H1 (cell line): ENCODE measurements around the gene PSMF1. TPM values are rescaled to one million over a fixed set of nuclear protein-coding genes. Genes with fewer than 3 reads are reported as not detected.

ENCODE experiments used
- CTCF ChIA-PET: fragments of 300-600 bp; sonication (Branson Sonifier 250); formaldehyde crosslinking; loops from one replicate; lab custom pipeline; 2021; ENCODE audit not compliant: partially characterized antibody; lab: Charles Lee
- POLR2A ChIA-PET: fragments of 300-600 bp; sonication (Branson Sonifier 250); formaldehyde crosslinking; loops from one replicate; lab custom pipeline; 2021; ENCODE audit warnings: inconsistent platforms; ENCODE audit not compliant: partially characterized antibody; lab: Charles Lee
- DNase-seq, 2 experiments: peaks; one replicate each; pipeline versions ENCODE4 v3.0.0 to v3.0.0-alpha.2; 2010 to 2022; ENCODE audit warnings: low spot score in 2 of 2, low read depth in 1 of 2, mixed read lengths in 1 of 2
- FAIRE-seq: peaks from 2 replicates; lab custom pipeline; 2011; peaks lifted over from hg19 to GRCh38; lab: Jason Lieb, UNC
- H2AFZ ChIP-seq: 2 replicates; pipeline ENCODE4 v1.8.1; 2012; ENCODE audit warnings: low read length, inconsistent platforms
- H2AK5ac ChIP-seq: 2 replicates; pipeline ENCODE4 v1.6.1; 2013; ENCODE audit warnings: low read depth, low read length
- H2BK120ac ChIP-seq: replicated peaks from 2 replicates; pipeline ENCODE3; 2013; ENCODE audit warnings: low read depth, low read length, inconsistent platforms
- H2BK12ac ChIP-seq: 2 replicates; pipeline ENCODE4 v1.6.1; 2013; ENCODE audit warnings: low read depth, low read length
- H2BK15ac ChIP-seq: 2 replicates; pipeline ENCODE4 v1.6.1; 2013; ENCODE audit warnings: low read length
- H2BK20ac ChIP-seq: 2 replicates; pipeline ENCODE4 v1.6.1; 2013; ENCODE audit warnings: low read length
- H2BK5ac ChIP-seq: 2 replicates; pipeline ENCODE4 v1.6.1; 2013; ENCODE audit warnings: low read depth, low read length
- H3K14ac ChIP-seq: 2 replicates; pipeline ENCODE4 v1.6.1; 2013; ENCODE audit warnings: inconsistent platforms; ENCODE audit not compliant: insufficient read length
- H3K18ac ChIP-seq: 2 replicates; pipeline ENCODE4 v1.6.1; 2013; ENCODE audit warnings: low read length; ENCODE audit errors: extremely low read depth
- H3K23ac ChIP-seq: 2 replicates; pipeline ENCODE4 v1.6.1; 2013; ENCODE audit warnings: inconsistent platforms; ENCODE audit not compliant: insufficient read length
- H3K23me2 ChIP-seq: 2 replicates; pipeline ENCODE4 v1.6.1; 2013; ENCODE audit warnings: low read depth, low read length
- H3K27ac ChIP-seq: 2 replicates; pipeline ENCODE4 v1.6.1; 2011; ENCODE audit warnings: low read depth, low read length, inconsistent platforms
- H3K27me3 ChIP-seq, 4 experiments: replicated peaks in 1 of 4; 1 replicate in 1 of 4; 2 replicates in 3 of 4; pipeline versions ENCODE4 v1.6.1 to v1.8.1; 2011 to 2013; ENCODE audit warnings: low read length in 3 of 4, mild to moderate bottlenecking in 3 of 4, inconsistent platforms in 2 of 4, mixed read lengths in 2 of 4, moderate library complexity in 1 of 4; ENCODE audit not compliant: control insufficient read depth in 3 of 4, insufficient read depth in 3 of 4; ENCODE audit errors: extremely low read depth in 1 of 4
- H3K36me3 ChIP-seq, 4 experiments: 2 replicates each; pipeline versions ENCODE4 v1.6.1 to v1.8.1; 2011 to 2013; ENCODE audit warnings: mild to moderate bottlenecking in 4 of 4, low read length in 3 of 4, moderate library complexity in 2 of 4, control low read depth in 1 of 4, inconsistent platforms in 1 of 4; ENCODE audit not compliant: insufficient read depth in 4 of 4, control insufficient read depth in 2 of 4
- H3K4ac ChIP-seq: replicated peaks from 2 replicates; pipeline ENCODE3; 2013; ENCODE audit warnings: low read length, low read depth, mixed read lengths, inconsistent platforms; ENCODE audit not compliant: insufficient read length
- H3K4me1 ChIP-seq, 4 experiments: replicated peaks in 1 of 4; 1 replicate in 1 of 4; 2 replicates in 3 of 4; pipeline versions ENCODE4 v1.6.1 to v1.8.1; 2011 to 2013; ENCODE audit warnings: low read length in 3 of 4, inconsistent platforms in 2 of 4, mixed read lengths in 1 of 4; ENCODE audit not compliant: insufficient read depth in 4 of 4, control insufficient read depth in 3 of 4
- H3K4me2 ChIP-seq, 2 experiments: 2 replicates each; pipeline versions ENCODE4 v1.6.1 to v1.8.1; 2011 to 2013; ENCODE audit warnings: low read depth in 2 of 2, low read length in 2 of 2, control low read depth in 1 of 2, inconsistent platforms in 1 of 2, mild to moderate bottlenecking in 1 of 2; ENCODE audit not compliant: insufficient read depth in 1 of 2
- H3K4me3 ChIP-seq, 4 experiments: fragments of 200-600, 300-600 bp in 1 of 4; sonication (generic), shearing (Covaris generic), sonication (Bioruptor Twin) in 1 of 4; 2 replicates each; pipeline versions ENCODE4 v1.5.1 to v1.8.1; 2011 to 2016; ENCODE audit warnings: low read length in 4 of 4, low read depth in 3 of 4, control low read depth in 2 of 4, inconsistent platforms in 2 of 4, mild to moderate bottlenecking in 2 of 4, mixed read lengths in 1 of 4, moderate library complexity in 1 of 4; ENCODE audit not compliant: insufficient read depth in 2 of 4; ENCODE audit errors: extremely low read depth in 1 of 4
- H3K56ac ChIP-seq: replicated peaks from 2 replicates; pipeline ENCODE3; 2013; ENCODE audit warnings: low read depth, mild to moderate bottlenecking, mixed read lengths, low read length, inconsistent platforms; ENCODE audit not compliant: insufficient read length
- H3K79me1 ChIP-seq: 2 replicates; pipeline ENCODE4 v1.6.1; 2013; ENCODE audit warnings: low read depth, low read length, control low read depth
- H3K79me2 ChIP-seq, 2 experiments: 2 replicates each; pipeline versions ENCODE4 v1.6.1 to v1.8.1; 2012 to 2013; ENCODE audit warnings: low read length in 2 of 2, mild to moderate bottlenecking in 2 of 2, inconsistent platforms in 1 of 2; ENCODE audit not compliant: insufficient read depth in 2 of 2, control insufficient read depth in 1 of 2
- H3K9ac ChIP-seq, 4 experiments: replicated peaks in 1 of 4; 1 replicate in 1 of 4; 2 replicates in 3 of 4; pipeline versions ENCODE4 v1.6.1 to v1.8.1; 2011 to 2013; ENCODE audit warnings: low read depth in 3 of 4, low read length in 3 of 4, control low read depth in 2 of 4, mild to moderate bottlenecking in 2 of 4, moderate library complexity in 2 of 4, inconsistent platforms in 1 of 4; ENCODE audit errors: extremely low read depth in 1 of 4
- H3K9me3 ChIP-seq, 2 experiments: 2 replicates each; pipeline versions ENCODE4 v1.6.1 to v1.8.1; 2012 to 2013; ENCODE audit warnings: mild to moderate bottlenecking in 2 of 2, moderate library complexity in 2 of 2, control low read depth in 1 of 2, inconsistent platforms in 1 of 2, low read depth in 1 of 2, low read length in 1 of 2, mixed read lengths in 1 of 2; ENCODE audit not compliant: insufficient read depth in 2 of 2
- H4K20me1 ChIP-seq, 2 experiments: replicated peaks in 1 of 2; 2 replicates each; pipeline versions ENCODE3 to v1.8.1; 2011 to 2013; ENCODE audit warnings: inconsistent platforms in 2 of 2, low read length in 2 of 2, mild to moderate bottlenecking in 1 of 2; ENCODE audit not compliant: insufficient read depth in 2 of 2, control insufficient read depth in 1 of 2
- H4K5ac ChIP-seq: 2 replicates; pipeline ENCODE4 v1.6.1; 2013; ENCODE audit warnings: low read length, low read depth, mixed read lengths, inconsistent platforms; ENCODE audit not compliant: insufficient read length
- H4K8ac ChIP-seq: 2 replicates; pipeline ENCODE4 v1.8.0; 2013; ENCODE audit warnings: mild to moderate bottlenecking, moderate library complexity, low read length, inconsistent platforms; ENCODE audit not compliant: insufficient read depth; ENCODE audit errors: extremely low read depth
- H4K91ac ChIP-seq: replicated peaks from 2 replicates; pipeline ENCODE3; 2013; ENCODE audit warnings: low read length, mixed read lengths, inconsistent platforms; ENCODE audit not compliant: insufficient read length
- CEBPB ChIP-seq: IDR thresholded peaks from 2 replicates; pipeline ENCODE4 v1.6.1; 2012; ENCODE audit warnings: low read depth, low read length
- HDAC6 ChIP-seq: IDR thresholded peaks from one replicate; pipeline ENCODE4 v1.7.1; 2012; ENCODE audit warnings: low read depth, mild to moderate bottlenecking, inconsistent platforms, low read length, moderate library complexity
- JUND ChIP-seq: IDR thresholded peaks from 2 replicates; pipeline ENCODE4 v1.6.1; 2011; ENCODE audit warnings: mild to moderate bottlenecking, improper control_type of control experiment, low read length
- NRF1 ChIP-seq: IDR thresholded peaks from 2 replicates; pipeline ENCODE4 v1.6.1; 2011; ENCODE audit warnings: mild to moderate bottlenecking, low read depth, low read length, improper control_type of control experiment
- POU5F1 ChIP-seq: IDR thresholded peaks from 2 replicates; pipeline ENCODE4 v1.6.1; 2011; ENCODE audit warnings: low read depth, mild to moderate bottlenecking, low read length, moderate library complexity
- RBBP5 ChIP-seq: IDR thresholded peaks from 2 replicates; pipeline ENCODE4 v1.7.1; 2012; ENCODE audit warnings: low read depth, mild to moderate bottlenecking, inconsistent platforms, low read length, moderate library complexity, borderline replicate concordance
- RXRA ChIP-seq: IDR thresholded peaks from 2 replicates; pipeline ENCODE4 v1.6.1; 2011; ENCODE audit warnings: low read depth, mild to moderate bottlenecking, low read length, moderate library complexity; ENCODE audit not compliant: insufficient read depth
- SIN3A ChIP-seq, 2 experiments: IDR thresholded peaks in 1 of 2; conservative IDR thresholded peaks in 1 of 2; 2 replicates each; pipeline ENCODE4 v1.6.1; 2011 to 2012; ENCODE audit warnings: low read length in 2 of 2, improper control_type of control experiment in 1 of 2, low read depth in 1 of 2, mild to moderate bottlenecking in 1 of 2
- SIRT6 ChIP-seq: IDR thresholded peaks from one replicate; pipeline ENCODE4 v1.7.1; 2012; ENCODE audit warnings: low read length, inconsistent platforms
- SIX5 ChIP-seq: IDR thresholded peaks from 2 replicates; pipeline ENCODE4 v1.6.1; 2011; ENCODE audit warnings: mild to moderate bottlenecking, low read depth, low read length
- TBP ChIP-seq: IDR thresholded peaks from 2 replicates; pipeline ENCODE4 v1.6.1; 2011; ENCODE audit warnings: low read depth, low read length, improper control_type of control experiment
- TEAD4 ChIP-seq: IDR thresholded peaks from 2 replicates; pipeline ENCODE4 v1.6.1; 2012; ENCODE audit warnings: low read depth, low read length, inconsistent platforms, mixed read lengths
- WGBS, 2 experiments: shearing (Covaris generic) in 1 of 2; methylation state at CpG; one replicate each; pipeline versions ENCODE4 v1.1.6 to v1.1.7; 2013 to 2015; ENCODE audit warnings: low lambda C conversion rate in 2 of 2, mixed read lengths in 2 of 2, inconsistent platforms in 1 of 2, low coverage in 1 of 2, missing lambda C conversion rate in 1 of 2; ENCODE audit not compliant: insufficient replicate concordance in 2 of 2, insufficient coverage in 1 of 2, insufficient read length in 1 of 2; ENCODE audit errors: extremely low coverage in 1 of 2, missing lambda C conversion rate in 1 of 2; 5-methylcytosine and 5-hydroxymethylcytosine counted together
- polyA plus RNA-seq, 7 experiments: library from polyadenylated mRNA; depleted of rRNA in 3 of 7; stranded (reverse) in 5 of 7; unstranded in 2 of 7; fragments of >200 nt in 5 of 7; fragments of 200-250 nt in 2 of 7; gene quantifications; 1 replicate in 5 of 7; 2 replicates in 1 of 7; 4 replicates in 1 of 7; pipeline versions ENCODE4 v1.2.1 to v1.2.3, GENCODE V29; 2011 to 2013; ENCODE audit warnings: missing spikeins in 2 of 7, mixed read lengths in 2 of 7
- total RNA-seq: library from RNA; stranded (reverse); fragmentation: NEBNext Ultra II Directional; extraction: Animal tissue kit (Norgen Biotek cat#: 25700); gene quantifications from 2 replicates; pipeline ENCODE4 v1.2.1, GENCODE V29; 2021

Gene PSMF1
- total and polyA plus RNA-seq, 2 of the 8 experiments (the other 6 are each of a cell fraction or from before 2014, with no cell fraction given), result 106 to 159 TPM

GRCh38 chr20:1137236-1137635 lies 18.8 kb downstream of the PSMF1 start:
- Histone ChIP-seq H3K27me3 (no peaks in the 10 kb centered on the region), H3K79me2 (peaks cover 0 to 9% of the 10 kb centered on the region in 2 experiments; a peak in 2 of 4 replicates), H4K8ac (no peak overlapping the region), H3K23ac (no peak overlapping the region), H3K36me3 (peaks cover 12 to 42% (median 22%) of the 10 kb centered on the region in 4 experiments), H2BK120ac (no peak overlapping the region), H3K27ac (no peak overlapping the region), H3K23me2 (no peaks in the 10 kb centered on the region), H3K4me2 (no peak overlapping the region), H2BK15ac (no peak overlapping the region), H3K9me3 (no peaks in the 10 kb centered on the region), H2BK5ac (no peak overlapping the region), H3K56ac (no peak overlapping the region), H4K91ac (no peak overlapping the region), H4K5ac (no peak overlapping the region), H3K79me1 (peaks cover 3% of the 10 kb centered on the region; the same call in 1 of the 2 replicates), H3K9ac (no peak overlapping the region), H3K4ac (no peak overlapping the region), H3K4me1 (no peaks in the 10 kb centered on the region), H3K14ac (no peak overlapping the region), H2AK5ac (no peak overlapping the region), H2AFZ (no peak overlapping the region), H2BK20ac (no peak overlapping the region), H3K18ac (no peak overlapping the region), H3K4me3 (no peak overlapping the region), H4K20me1 (peaks cover 1 to 4% of the 10 kb centered on the region in 2 experiments), H2BK12ac (no peak overlapping the region)
- DNase-seq (no peak), FAIRE-seq (no peak)
- no peak for TF ChIP-seq JUND
- TF ChIP-seq POU5F1, result no peak
- no peak for TF ChIP-seq TBP
- no peak for TF ChIP-seq SIN3A (conservative IDR thresholded peaks at IDR 0.05 in 1 of 2, IDR thresholded peaks at IDR 0.05 in 1 of 2; ENCODE audit: low read depth in 1 of 2, low read length in 2 of 2)
- TF ChIP-seq SIX5, result no peak
- TF ChIP-seq CEBPB, result no peak
- TF ChIP-seq RBBP5, result no peak
- no peak for TF ChIP-seq RXRA
- TF ChIP-seq SIRT6, result no peak
- no peak for TF ChIP-seq HDAC6
- no peak for TF ChIP-seq TEAD4
- TF ChIP-seq NRF1, result no peak
- WGBS, 2 experiments, result 74% methylated on average over 4 of the region's 4 CpGs; no CpG with 5 or more reads in 1 of the 2 experiments
- CTCF ChIA-PET, result no interaction called here
- POLR2A ChIA-PET, result no interaction called here
